Esophagus (tissue), 2 donors: ENCODE results near the gene WT1. TPM values are rescaled to one million over a fixed set of nuclear protein-coding genes. Genes with fewer than 3 reads are reported as not detected.

Source experiments
- H3K27ac ChIP-seq, 2 donors: one replicate each; pipeline ENCODE4 v1.5.1; 2013; ENCODE audit warnings: low read depth in 2 of 2, mild to moderate bottlenecking in 2 of 2, inconsistent platforms in 1 of 2, low read length in 1 of 2, moderate library complexity in 1 of 2
- H3K27me3 ChIP-seq, 2 donors: one replicate each; pipeline ENCODE4 v1.6.1; 2013; ENCODE audit warnings: low read length in 2 of 2, control low read depth in 1 of 2, mild to moderate bottlenecking in 1 of 2; ENCODE audit not compliant: insufficient read depth in 2 of 2, control insufficient read depth in 1 of 2
- H3K36me3 ChIP-seq, 2 donors: one replicate each; pipeline ENCODE4 v1.6.1; 2013; ENCODE audit warnings: low read length in 1 of 2; ENCODE audit not compliant: control insufficient read depth in 2 of 2, insufficient read depth in 2 of 2
- H3K4me1 ChIP-seq, 2 donors: one replicate each; pipeline ENCODE4 v1.6.1; 2013; ENCODE audit warnings: low read length in 1 of 2; ENCODE audit not compliant: control insufficient read depth in 2 of 2, insufficient read depth in 2 of 2
- H3K4me3 ChIP-seq, 2 donors: one replicate each; pipeline ENCODE4 v1.5.1; 2013; ENCODE audit warnings: low read length in 2 of 2, mild to moderate bottlenecking in 2 of 2, low read depth in 1 of 2, moderate library complexity in 1 of 2
- H3K9me3 ChIP-seq, 2 donors: one replicate each; pipeline ENCODE4 v1.6.1; 2013; ENCODE audit warnings: mild to moderate bottlenecking in 2 of 2, low read depth in 1 of 2, low read length in 1 of 2, moderate library complexity in 1 of 2; ENCODE audit not compliant: control insufficient read depth in 2 of 2, insufficient read depth in 1 of 2
- WGBS, 2 donors: extraction: QIAGEN DNeasy Blood & Tissue Kit; methylation state at CpG; one replicate each; pipeline ENCODE4 v1.1.7; 2013; 5-methylcytosine and 5-hydroxymethylcytosine counted together
- polyA plus RNA-seq, 2 donors: library from polyadenylated mRNA; stranded (reverse); fragments of 200-250 nt; gene quantifications; one replicate each; pipeline ENCODE4 v1.2.3, GENCODE V29; 2013
- donor health status: healthy with polysubstance abuse.
- donor health status: Bipolar disorder and iron deficiency.

Gene WT1
- polyA plus RNA-seq, 2 donors = not detected

GRCh38 chr11:32440312-32440908, 5.1 kb upstream of the WT1 start:
- no peak overlapping the region for H3K4me3 ChIP-seq
- no peaks in the 10 kb centered on the region for H3K36me3 ChIP-seq
- H3K27me3 ChIP-seq = peaks cover 17 to 33% of the 10 kb centered on the region in 2 donors
- peaks cover 2 to 7% of the 10 kb centered on the region in 2 donors for H3K4me1 ChIP-seq
- no peak overlapping the region for H3K27ac ChIP-seq
- 28 to 30% methylated on average over 6 of the region's 6 CpGs for WGBS, 2 donors
- peaks cover 0 to 8% of the 10 kb centered on the region in 2 donors for H3K9me3 ChIP-seq

DNA sequence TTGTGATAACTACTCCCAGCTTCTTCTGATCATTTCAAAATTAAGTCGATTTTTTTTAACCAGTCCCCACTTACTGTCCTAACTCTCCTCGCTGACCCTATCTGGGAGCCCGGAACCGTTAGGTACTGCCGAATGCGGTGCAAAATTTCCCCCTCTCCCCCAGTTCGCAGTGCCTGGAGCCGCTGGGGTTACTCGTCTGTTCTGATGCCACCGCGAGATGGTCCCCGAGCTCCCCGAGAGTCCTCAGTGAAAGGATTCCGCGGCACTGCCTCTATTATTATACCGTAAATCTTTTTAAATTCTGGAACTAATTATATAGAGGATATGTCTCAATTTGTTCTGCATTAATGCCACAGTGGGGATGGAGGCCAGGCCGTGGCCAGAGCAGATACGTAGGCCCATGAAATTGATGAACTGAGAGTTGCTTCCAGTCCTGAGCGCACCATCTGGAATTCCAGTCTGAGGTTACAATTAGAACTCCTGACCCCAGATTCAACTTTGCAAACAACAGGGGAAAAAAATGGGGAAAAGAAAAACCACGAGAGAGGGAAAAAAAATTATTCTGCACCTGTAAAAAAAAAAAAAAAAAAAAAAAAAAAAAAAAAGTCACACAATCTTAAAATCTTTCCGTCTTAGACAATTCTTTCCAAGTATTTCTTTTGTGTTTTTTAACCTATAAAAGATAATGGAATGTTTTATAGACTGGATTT, 4.3 kb upstream of the WT1 start:
- peaks cover 17 to 33% of the 10 kb centered on the region in 2 donors for H3K27me3 ChIP-seq
- H3K9me3 ChIP-seq = peaks cover 0 to 8% of the 10 kb centered on the region in 2 donors
- H3K27ac ChIP-seq = no peak overlapping the region
- 14 to 17% methylated on average over 21 of the region's 21 CpGs for WGBS, 2 donors
- peaks cover 8% of the 10 kb centered on the region in 2 donors for H3K4me1 ChIP-seq
- no peak overlapping the region for H3K4me3 ChIP-seq
- H3K36me3 ChIP-seq = no peaks in the 10 kb centered on the region

DNA sequence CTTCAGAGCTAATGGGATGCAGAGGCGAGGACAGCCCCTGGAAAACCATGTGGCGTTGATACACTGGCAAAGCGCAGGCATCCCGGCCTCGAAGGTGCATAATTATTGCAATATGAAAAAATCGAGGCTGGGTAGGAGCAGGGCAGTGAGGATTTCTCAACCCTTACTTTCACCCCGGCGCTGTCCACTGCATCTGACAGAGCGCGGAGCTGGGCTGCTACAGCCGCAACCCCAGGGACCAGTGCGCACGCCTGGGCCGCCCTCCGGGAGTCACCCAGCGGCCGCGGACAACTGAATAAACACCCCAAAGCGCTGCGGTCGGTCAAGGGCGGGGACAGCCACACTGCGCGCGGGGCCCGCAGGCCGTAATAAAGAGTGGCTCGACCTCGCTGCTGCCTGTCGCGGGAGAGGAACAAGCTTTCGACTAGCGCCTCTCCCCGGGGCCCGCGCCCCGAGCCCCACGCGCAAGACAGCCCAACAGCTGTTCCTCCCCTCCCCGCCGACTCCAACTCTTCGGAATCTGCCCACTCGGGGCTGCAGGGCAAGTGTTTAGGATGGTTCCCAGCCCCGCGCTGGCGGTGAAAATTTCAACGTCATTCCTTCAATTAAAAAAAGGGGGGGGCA, 3.6 kb upstream of the WT1 start:
- Histone ChIP-seq H3K9me3 (peaks cover 0 to 8% of the 10 kb centered on the region in 2 donors), H3K36me3 (no peaks in the 10 kb centered on the region), H3K4me1 (peaks cover 8 to 10% of the 10 kb centered on the region in 2 donors), H3K27ac (no peak overlapping the region), H3K4me3 (no peak overlapping the region), H3K27me3 (peaks cover 21 to 39% of the 10 kb centered on the region in 2 donors)
- WGBS, 2 donors = 7 to 9% methylated on average over 47 of the region's 47 CpGs

GRCh38 chr11:32438346-32438865, 3.1 kb upstream of the WT1 start:
- 12 to 13% methylated on average over 16 of the region's 16 CpGs for WGBS, 2 donors
- Histone ChIP-seq H3K9me3 (peaks cover 0 to 8% of the 10 kb centered on the region in 2 donors), H3K4me1 (peaks cover 10 to 13% of the 10 kb centered on the region in 2 donors), H3K36me3 (no peaks in the 10 kb centered on the region), H3K27me3 (peaks cover 26 to 40% of the 10 kb centered on the region in 2 donors), H3K27ac (no peak overlapping the region), H3K4me3 (no peak overlapping the region)

DNA sequence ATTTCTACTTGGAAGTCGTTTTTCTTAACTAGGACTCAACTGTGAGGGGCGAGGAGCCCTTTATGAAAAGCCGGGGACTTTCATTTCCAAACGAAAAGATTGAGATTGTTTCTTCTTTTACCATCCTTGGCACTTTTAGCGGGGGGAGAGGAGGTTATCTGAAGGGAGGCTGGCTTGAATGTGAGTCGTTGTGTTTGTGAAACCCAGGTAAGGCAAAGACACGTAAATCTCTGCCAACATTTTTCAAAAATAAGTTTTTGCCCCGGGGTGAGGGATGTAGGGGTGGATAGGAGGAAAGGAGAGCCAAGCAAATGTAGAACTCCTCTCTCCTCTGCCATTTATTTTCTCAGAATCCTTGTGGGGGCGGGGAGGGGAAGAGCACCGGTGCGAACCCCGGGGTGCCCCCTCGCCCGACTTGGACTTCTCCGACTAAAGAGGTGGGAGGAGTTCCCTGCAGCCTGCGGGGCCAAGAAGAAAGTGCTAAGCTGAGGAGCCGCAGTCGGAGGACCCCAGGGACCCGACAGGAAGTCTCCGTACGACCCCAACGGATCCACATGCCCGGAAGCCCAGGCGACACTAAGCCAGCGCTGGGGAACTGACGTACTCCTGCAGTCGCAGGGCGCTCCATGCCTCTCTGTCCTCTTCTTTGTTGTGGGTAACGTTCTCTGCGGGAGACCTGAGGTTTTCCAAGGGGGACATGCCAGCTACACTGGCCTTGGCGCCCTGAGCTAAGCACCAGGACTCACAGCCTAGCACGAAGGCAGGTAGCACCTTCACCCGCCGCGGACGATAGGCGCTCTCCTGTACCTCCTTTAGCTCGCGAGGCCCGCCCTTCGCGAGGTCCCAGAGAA, 2.4 kb upstream of the WT1 start:
- Histone ChIP-seq H3K4me3 (no peak overlapping the region), H3K4me1 (peaks cover 10 to 13% of the 10 kb centered on the region in 2 donors), H3K27me3 (peaks cover 28 to 42% of the 10 kb centered on the region in 2 donors), H3K27ac (no peak overlapping the region), H3K36me3 (no peaks in the 10 kb centered on the region), H3K9me3 (peaks cover 0 to 8% of the 10 kb centered on the region in 2 donors)
- WGBS, 2 donors = 7 to 10% methylated on average over 39 to 42 of the region's 42 CpGs

DNA sequence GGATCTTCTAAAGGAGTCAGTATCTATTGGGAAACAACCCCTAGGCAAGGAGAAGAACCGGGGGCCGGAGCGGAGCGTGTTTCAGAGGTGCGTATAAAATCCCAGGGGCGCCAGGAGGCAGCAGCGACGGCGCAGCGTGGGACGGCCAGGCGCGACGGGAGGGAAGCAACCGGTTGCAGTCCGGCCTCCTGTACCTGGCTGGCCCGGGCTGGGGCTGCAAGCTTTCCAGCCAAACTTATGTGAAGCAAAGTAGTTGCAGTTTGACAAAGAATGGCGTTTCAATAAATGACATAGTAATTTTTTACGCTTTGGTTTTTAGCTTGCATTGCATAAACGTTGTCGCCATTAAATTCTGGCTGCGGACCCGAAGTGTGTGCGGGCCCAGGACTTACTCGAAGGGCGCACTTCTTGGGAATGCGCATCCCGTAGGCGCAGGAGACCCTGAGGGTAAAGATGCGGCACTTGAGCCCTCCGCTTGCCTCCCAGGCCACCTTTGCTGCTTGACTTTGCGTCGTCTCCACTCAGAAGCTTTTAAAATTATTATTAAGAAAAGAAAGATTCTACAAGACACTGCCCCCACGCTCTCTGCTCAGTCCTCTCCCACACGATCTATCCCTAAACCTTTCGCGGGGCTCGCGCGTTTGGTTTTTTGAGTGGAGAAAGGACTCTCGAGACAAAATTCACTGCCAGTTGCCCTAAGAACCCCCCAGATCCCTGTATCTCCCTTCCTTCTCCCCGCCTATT, 1.6 kb upstream of the WT1 start:
- Histone ChIP-seq H3K4me1 (peaks cover 10 to 13% of the 10 kb centered on the region in 2 donors), H3K27ac (no peak overlapping the region), H3K27me3 (peaks cover 34 to 45% of the 10 kb centered on the region in 2 donors), H3K36me3 (no peaks in the 10 kb centered on the region), H3K9me3 (peaks cover 0 to 8% of the 10 kb centered on the region in 2 donors), H3K4me3 (no peak overlapping the region)
- WGBS, 2 donors = 10 to 12% methylated on average over 42 of the region's 42 CpGs

DNA sequence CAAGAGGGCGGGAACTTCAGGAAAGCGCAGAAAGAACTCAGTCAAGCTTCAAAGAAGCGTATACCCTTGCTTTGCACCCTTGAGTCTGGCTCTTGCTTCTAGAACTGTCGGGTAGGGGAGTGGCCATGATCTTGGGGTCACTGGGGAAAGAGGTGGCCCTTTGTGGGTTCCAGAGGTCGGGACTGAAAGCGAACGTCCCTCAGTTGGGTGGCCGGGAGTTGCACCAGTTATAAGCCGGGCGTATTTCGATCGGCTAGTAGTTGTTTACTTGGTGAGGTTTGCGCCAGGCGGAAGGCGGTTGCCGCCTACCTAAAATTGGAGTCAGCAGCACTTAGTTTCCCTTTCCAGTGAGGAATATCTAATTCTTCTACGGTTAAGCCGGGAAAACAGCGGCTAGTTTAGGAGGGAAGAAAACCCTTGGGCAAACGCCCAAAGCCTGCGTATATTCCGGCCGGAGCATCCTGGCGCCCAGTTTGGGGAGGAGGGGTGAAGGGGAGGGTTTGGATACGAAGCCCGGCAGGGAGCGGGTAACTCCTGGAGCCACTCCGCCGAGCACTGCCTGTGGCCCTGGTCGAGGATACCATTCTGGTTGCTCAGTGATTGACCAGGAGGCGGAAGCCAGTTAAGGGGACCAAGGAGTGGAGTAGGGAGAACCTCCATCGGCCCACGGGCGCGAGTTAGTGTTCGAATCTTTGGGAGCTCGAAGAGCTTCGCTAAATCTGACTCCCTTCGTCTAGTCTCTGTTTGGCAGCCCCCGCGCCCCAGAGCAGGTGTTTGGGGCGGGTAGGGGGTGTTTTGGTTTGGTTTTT, 807 bp upstream of the WT1 start:
- peaks cover 10 to 13% of the 10 kb centered on the region in 2 donors for H3K4me1 ChIP-seq

DNA sequence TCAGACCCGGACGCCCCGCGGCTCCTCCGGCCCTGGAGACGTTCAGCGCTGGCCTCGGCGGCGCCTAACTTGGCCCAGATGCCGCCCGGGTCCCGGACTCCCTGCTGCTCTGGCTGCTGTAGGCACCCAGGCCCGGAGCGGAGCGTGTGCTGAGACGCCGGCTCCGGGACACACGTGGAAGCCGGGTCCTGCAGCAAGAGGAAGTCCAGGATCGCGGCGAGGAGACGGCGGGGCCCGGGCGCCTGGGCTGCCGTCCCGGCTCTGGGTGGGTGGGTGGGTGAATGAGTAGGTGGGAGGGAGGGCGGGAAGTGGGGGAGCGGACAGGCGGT, 223 bp downstream of the WT1 start:
- Histone ChIP-seq H3K9me3 (peaks cover 2 to 8% of the 10 kb centered on the region in 2 donors), H3K36me3 (no peaks in the 10 kb centered on the region), H3K4me1 (peaks cover 10 to 13% of the 10 kb centered on the region in 2 donors), H3K27me3 (peaks cover 36 to 47% of the 10 kb centered on the region in 2 donors), H3K4me3 (peak overlapping the region in 1 of 2 donors; percentile 5), H3K27ac (no peak overlapping the region)
- WGBS, 2 donors = 2% methylated on average over 33 of the region's 33 CpGs

More for the DNA sequence above, 807 bp upstream of the WT1 start:
- Histone ChIP-seq H3K27me3 (peaks cover 36 to 45% of the 10 kb centered on the region in 2 donors), H3K27ac (no peak overlapping the region), H3K36me3 (no peaks in the 10 kb centered on the region), H3K9me3 (peaks cover 0 to 8% of the 10 kb centered on the region in 2 donors), H3K4me3 (peak overlapping the region in 1 of 2 donors; percentile 12)
- WGBS, 2 donors = 4 to 6% methylated on average over 42 of the region's 42 CpGs
